Peyer's patch (tissue), 4 donors: ENCODE data around the gene SSX2IP.

Source experiments
- POLR2A ChIP-seq, 2 donors: fragments of 450-650 bp; IDR thresholded peaks; one replicate each; pipeline ENCODE4 v1.5.1; 2017; ENCODE audit warnings: antibody characterized with exemption in 2 of 2, mild to moderate bottlenecking in 2 of 2, moderate library complexity in 2 of 2
- TF ChIP-seq, protein P1 (sequence below), 6 experiments: fragments of 450-650 bp in 4 of 6; fragments of 200-600 bp in 2 of 6; sonication (generic) in 1 of 6; IDR thresholded peaks; one replicate each; pipeline ENCODE4 v1.5.1; 2017 to 2019; ENCODE audit warnings: antibody characterized with exemption in 6 of 6, mild to moderate bottlenecking in 3 of 6, moderate library complexity in 1 of 6

DNA sequence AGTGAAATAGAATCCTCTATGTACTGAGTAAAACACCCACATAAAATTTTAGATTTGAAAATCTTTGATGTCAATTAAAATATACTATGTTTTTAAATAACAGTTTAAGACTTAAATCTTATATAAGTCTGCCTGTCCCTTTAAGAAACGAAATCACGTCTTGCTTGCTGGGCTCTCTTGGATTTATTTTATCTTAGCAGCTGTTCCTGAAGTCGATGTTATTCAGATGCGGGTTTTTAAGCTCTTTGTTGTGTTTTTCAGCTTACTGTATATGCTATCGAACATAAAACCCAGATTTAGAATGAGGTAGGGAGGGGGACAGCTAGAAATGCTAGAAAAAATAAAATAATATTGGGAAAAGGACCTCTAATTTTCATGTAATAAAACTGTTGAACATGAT lies 11.1 kb upstream of the SSX2IP start:
- TF ChIP-seq, protein P1, sequence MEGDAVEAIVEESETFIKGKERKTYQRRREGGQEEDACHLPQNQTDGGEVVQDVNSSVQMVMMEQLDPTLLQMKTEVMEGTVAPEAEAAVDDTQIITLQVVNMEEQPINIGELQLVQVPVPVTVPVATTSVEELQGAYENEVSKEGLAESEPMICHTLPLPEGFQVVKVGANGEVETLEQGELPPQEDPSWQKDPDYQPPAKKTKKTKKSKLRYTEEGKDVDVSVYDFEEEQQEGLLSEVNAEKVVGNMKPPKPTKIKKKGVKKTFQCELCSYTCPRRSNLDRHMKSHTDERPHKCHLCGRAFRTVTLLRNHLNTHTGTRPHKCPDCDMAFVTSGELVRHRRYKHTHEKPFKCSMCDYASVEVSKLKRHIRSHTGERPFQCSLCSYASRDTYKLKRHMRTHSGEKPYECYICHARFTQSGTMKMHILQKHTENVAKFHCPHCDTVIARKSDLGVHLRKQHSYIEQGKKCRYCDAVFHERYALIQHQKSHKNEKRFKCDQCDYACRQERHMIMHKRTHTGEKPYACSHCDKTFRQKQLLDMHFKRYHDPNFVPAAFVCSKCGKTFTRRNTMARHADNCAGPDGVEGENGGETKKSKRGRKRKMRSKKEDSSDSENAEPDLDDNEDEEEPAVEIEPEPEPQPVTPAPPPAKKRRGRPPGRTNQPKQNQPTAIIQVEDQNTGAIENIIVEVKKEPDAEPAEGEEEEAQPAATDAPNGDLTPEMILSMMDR (IDR thresholded peaks at IDR 0.05) = no peak
- no peak for TF ChIP-seq POLR2A (IDR thresholded peaks at IDR 0.05)
